PC-9 (cell line): Measurements from ENCODE around the gene PUS7. TPM values are rescaled to one million over a fixed set of nuclear protein-coding genes. Genes with fewer than 3 reads are reported as not detected.

Experiments
- BruUV-seq: library from RNA; stranded (reverse); fragments of 400-500 nt; replicated peaks from 2 replicates; lab custom pipeline; 2021; lab: Mats Ljungman, UMichigan
- CTCF ChIA-PET: fragments of 300-600 bp; sonication (Branson Sonifier 250); formaldehyde crosslinking; loops from one replicate; lab custom pipeline; 2022; ENCODE audit warnings: antibody characterized with exemption; lab: Charles Lee
- POLR2A ChIA-PET: fragments of 300-600 bp; sonication (Branson Sonifier 250); formaldehyde crosslinking; loops from one replicate; lab custom pipeline; 2022; ENCODE audit warnings: antibody characterized with exemption; ENCODE audit not compliant: unreplicated experiment; lab: Charles Lee
- DNase-seq, 2 experiments: peaks; one replicate each; pipeline versions ENCODE4 v3.0.0 to v3.0.0-alpha.2; 2015 to 2022; ENCODE audit warnings: mixed read lengths in 1 of 2
- H2AFZ ChIP-seq: fragments of 200-600 bp; sonication (generic); 2 replicates; pipeline ENCODE4 v1.8.1; 2017; ENCODE audit warnings: antibody characterized with exemption
- H3F3A ChIP-seq: fragments of 200-600 bp; sonication (generic); 2 replicates; pipeline ENCODE4 v1.8.1; 2017; ENCODE audit warnings: antibody characterized with exemption, mild to moderate bottlenecking, low read depth; ENCODE audit not compliant: insufficient read depth
- H3K27ac ChIP-seq: fragments of 200-600 bp; sonication (generic); 2 replicates; pipeline ENCODE4 v1.6.1; 2016; ENCODE audit warnings: mixed run types
- H3K27me3 ChIP-seq: fragments of 200-600 bp; sonication (generic); 2 replicates; pipeline ENCODE4 v1.6.1; 2016; ENCODE audit warnings: low read depth, mixed run types; ENCODE audit not compliant: insufficient read depth
- H3K36me3 ChIP-seq: fragments of 200-600 bp; sonication (generic); 2 replicates; pipeline ENCODE4 v1.6.1; 2016; ENCODE audit warnings: low read depth, mixed run types
- H3K4me1 ChIP-seq: fragments of 200-600 bp; sonication (generic); replicated peaks from 2 replicates; pipeline ENCODE4 v1.6.1; 2016; ENCODE audit warnings: mixed run types; ENCODE audit not compliant: insufficient read depth
- H3K4me2 ChIP-seq: fragments of 200-600 bp; sonication (generic); 2 replicates; pipeline ENCODE4 v1.6.1; 2017; ENCODE audit warnings: mixed run types
- H3K4me3 ChIP-seq: fragments of 200-600 bp; sonication (generic); 2 replicates; pipeline ENCODE4 v1.6.1; 2016; ENCODE audit warnings: mixed run types
- H3K79me2 ChIP-seq: fragments of 200-600 bp; sonication (generic); 2 replicates; pipeline ENCODE4 v1.6.1; 2017; ENCODE audit warnings: low read depth, mixed run types
- H3K9me2 ChIP-seq: fragments of 200-600 bp; sonication (generic); 2 replicates; pipeline ENCODE4 v1.8.1; 2017; ENCODE audit warnings: mild to moderate bottlenecking; ENCODE audit not compliant: insufficient read depth
- H3K9me3 ChIP-seq: fragments of 200-600 bp; sonication (generic); 2 replicates; pipeline ENCODE4 v1.8.1; 2016; ENCODE audit warnings: low read depth; ENCODE audit not compliant: insufficient read depth
- H4K20me1 ChIP-seq: fragments of 200-600 bp; sonication (generic); 2 replicates; pipeline ENCODE4 v1.8.1; 2017; ENCODE audit not compliant: insufficient read depth
- EZH2 ChIP-seq: fragments of 200-600 bp; sonication (generic); IDR thresholded peaks from 2 replicates; pipeline ENCODE4 v1.8.0; 2017; ENCODE audit warnings: antibody characterized with exemption, low read depth
- intact Hi-C: fragments of 100-400 bp; cut with micrococcal nuclease; formaldehyde crosslinking; loops from one replicate; pipeline ENCODE4 v1.10.0; 2022; ENCODE audit not compliant: unreplicated experiment
- total RNA-seq: library from RNA; stranded (reverse); gene quantifications from 2 replicates; pipeline ENCODE4 v1.2.3, GENCODE V29; 2021
- TF ChIP-seq, protein P1 (sequence below): fragments of 200-600 bp; sonication (generic); conservative IDR thresholded peaks from 2 replicates; pipeline ENCODE4 v1.6.1; 2017; ENCODE audit warnings: mixed run types, antibody characterized with exemption, mild to moderate bottlenecking, moderate library complexity

Gene PUS7
- total RNA-seq, 1 experiment from 2014 or later, result 25.0 TPM

DNA sequence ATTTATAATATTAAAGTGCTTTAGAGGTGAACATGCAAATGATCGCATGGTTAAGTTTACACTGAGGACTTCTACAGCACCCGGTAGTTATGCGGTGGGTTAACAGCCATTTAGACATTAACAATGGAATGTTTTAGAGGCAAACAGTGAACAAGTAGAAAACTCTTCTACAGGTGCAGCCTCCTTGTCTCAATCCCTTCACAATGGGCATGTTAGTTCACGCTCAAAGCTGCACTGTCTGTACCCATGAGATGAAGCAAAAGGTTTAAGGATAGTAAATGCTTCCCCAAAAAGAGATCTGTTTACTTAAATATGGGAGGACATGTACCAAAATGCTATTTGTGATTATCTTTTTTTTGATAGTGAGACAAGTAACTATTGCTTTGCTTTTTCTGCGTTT is 25.1 kb downstream of the PUS7 start:
- CTCF ChIA-PET, result no interaction called here
- no peaks in the 10 kb centered on the region for H3K79me2 ChIP-seq
- no peak for DNase-seq
- BruUV-seq, result no TSS peak
- H2AFZ ChIP-seq, result no peak overlapping the region
- no peak for TF ChIP-seq EZH2
- TF ChIP-seq, protein P1, sequence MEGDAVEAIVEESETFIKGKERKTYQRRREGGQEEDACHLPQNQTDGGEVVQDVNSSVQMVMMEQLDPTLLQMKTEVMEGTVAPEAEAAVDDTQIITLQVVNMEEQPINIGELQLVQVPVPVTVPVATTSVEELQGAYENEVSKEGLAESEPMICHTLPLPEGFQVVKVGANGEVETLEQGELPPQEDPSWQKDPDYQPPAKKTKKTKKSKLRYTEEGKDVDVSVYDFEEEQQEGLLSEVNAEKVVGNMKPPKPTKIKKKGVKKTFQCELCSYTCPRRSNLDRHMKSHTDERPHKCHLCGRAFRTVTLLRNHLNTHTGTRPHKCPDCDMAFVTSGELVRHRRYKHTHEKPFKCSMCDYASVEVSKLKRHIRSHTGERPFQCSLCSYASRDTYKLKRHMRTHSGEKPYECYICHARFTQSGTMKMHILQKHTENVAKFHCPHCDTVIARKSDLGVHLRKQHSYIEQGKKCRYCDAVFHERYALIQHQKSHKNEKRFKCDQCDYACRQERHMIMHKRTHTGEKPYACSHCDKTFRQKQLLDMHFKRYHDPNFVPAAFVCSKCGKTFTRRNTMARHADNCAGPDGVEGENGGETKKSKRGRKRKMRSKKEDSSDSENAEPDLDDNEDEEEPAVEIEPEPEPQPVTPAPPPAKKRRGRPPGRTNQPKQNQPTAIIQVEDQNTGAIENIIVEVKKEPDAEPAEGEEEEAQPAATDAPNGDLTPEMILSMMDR, result no peak
- H3K9me3 ChIP-seq, result no peaks in the 10 kb centered on the region
- H3K9me2 ChIP-seq, result no peaks in the 10 kb centered on the region
- peaks cover 6% of the 10 kb centered on the region; the same call in 1 of the 2 replicates for H4K20me1 ChIP-seq
- H3K4me2 ChIP-seq, result no peak overlapping the region
- intact Hi-C loops, result no loop called here
- H3K4me1 ChIP-seq, result no peaks in the 10 kb centered on the region
- no peak overlapping the region for H3K4me3 ChIP-seq
- POLR2A ChIA-PET, result no interaction called here
- 0 out of 2 replicates have a peak, but pooled peaks cover 5% of the 10 kb centered on the region for H3K36me3 ChIP-seq
- H3K27me3 ChIP-seq, result no peaks in the 10 kb centered on the region
- no peak overlapping the region for H3K27ac ChIP-seq
- H3F3A ChIP-seq, result peaks cover 10% of the 10 kb centered on the region; the same call in 1 of the 2 replicates

DNA sequence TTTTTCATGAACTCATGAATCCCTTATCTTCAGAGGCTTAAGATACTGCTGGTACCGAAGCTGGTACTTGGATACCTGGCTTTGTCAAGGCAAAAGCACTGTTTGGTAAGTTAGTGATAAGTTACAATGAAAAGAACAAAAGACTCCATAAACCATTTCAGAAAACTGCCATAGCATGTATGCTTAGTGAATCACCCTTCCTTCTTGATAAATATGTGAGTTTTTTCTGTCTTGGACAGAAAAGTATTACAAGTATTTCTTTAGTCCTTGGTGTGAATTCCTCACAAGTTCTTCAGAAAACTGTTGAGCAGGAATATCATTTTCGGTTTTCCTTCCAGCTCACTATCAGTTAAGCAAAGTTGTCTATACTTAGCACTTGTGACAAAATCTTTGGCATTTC is 25.6 kb downstream of the PUS7 start:
- no TSS peak for BruUV-seq
- Histone ChIP-seq H3K9me3 (no peaks in the 10 kb centered on the region), H3F3A (peaks cover 10% of the 10 kb centered on the region; the same call in 1 of the 2 replicates), H3K9me2 (no peaks in the 10 kb centered on the region), H3K27ac (no peak overlapping the region), H2AFZ (no peak overlapping the region), H3K4me3 (no peak overlapping the region), H3K27me3 (no peaks in the 10 kb centered on the region), H3K4me1 (no peaks in the 10 kb centered on the region), H3K36me3 (0 out of 2 replicates have a peak, but pooled peaks cover 5% of the 10 kb centered on the region), H3K4me2 (no peak overlapping the region), H3K79me2 (no peaks in the 10 kb centered on the region), H4K20me1 (peaks cover 6% of the 10 kb centered on the region; the same call in 1 of the 2 replicates)
- POLR2A ChIA-PET, result no interaction called here
- intact Hi-C loops, result no loop called here
- no peak for DNase-seq
- CTCF ChIA-PET, result no interaction called here
- TF ChIP-seq, protein P1, result no peak
- TF ChIP-seq EZH2, result no peak

DNA sequence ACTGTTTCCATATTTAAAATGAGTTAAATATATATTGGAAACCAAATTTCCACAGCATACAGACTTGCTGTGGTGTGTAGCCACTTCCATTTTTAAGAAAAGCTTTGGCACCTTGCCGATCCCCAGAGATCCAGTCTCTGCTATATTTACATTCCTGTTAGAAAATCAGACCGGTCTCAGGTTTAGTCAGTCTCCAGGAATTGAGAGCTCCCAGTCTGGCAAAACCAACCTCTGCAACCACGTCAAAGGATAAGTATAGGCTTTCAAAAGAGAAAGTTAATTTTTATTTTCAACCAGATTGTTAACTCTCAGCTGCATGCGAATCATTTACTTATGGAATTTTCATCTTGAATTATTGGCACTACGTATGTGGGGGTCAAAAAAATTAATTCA is 28.2 kb downstream of the PUS7 start:
- no TSS peak for BruUV-seq
- Histone ChIP-seq H3K4me3 (no peak overlapping the region), H4K20me1 (peaks cover 6% of the 10 kb centered on the region; the same call in 1 of the 2 replicates), H3K4me1 (no peaks in the 10 kb centered on the region), H3K27me3 (no peaks in the 10 kb centered on the region), H3K4me2 (no peak overlapping the region), H3K36me3 (peaks cover 5% of the 10 kb centered on the region; the same call in 1 of the 2 replicates), H3K9me2 (no peaks in the 10 kb centered on the region), H2AFZ (no peak overlapping the region), H3K27ac (no peak overlapping the region), H3K9me3 (no peaks in the 10 kb centered on the region), H3K79me2 (no peaks in the 10 kb centered on the region), H3F3A (peaks cover 15% of the 10 kb centered on the region; the same call in 1 of the 2 replicates)
- DNase-seq, result no peak
- POLR2A ChIA-PET, result no interaction called here
- CTCF ChIA-PET, result interaction anchor here (0.6 kb wide), 1 partner anchor 93 kb away, joined by 16 read pairs; no protein-coding TSS in a partner anchor
- intact Hi-C loops, result no loop called here
- TF ChIP-seq EZH2, result no peak
- TF ChIP-seq, protein P1, result no peak
